GM23338 (cell line): ENCODE results near the gene AANAT.

ENCODE experiments used
- CTCF ChIP-seq, 2 experiments: fragments of 200-600 bp in 1 of 2; sonication (generic) in 1 of 2; conservative IDR thresholded peaks; 2 replicates each; pipeline versions ENCODE4 v1.5.1 to v1.6.1; 2016 to 2017; ENCODE audit warnings: antibody characterized with exemption in 2 of 2, low read depth in 2 of 2, mild to moderate bottlenecking in 2 of 2, moderate library complexity in 1 of 2
- EZH2 ChIP-seq: fragments of 200-600 bp; sonication (generic); IDR thresholded peaks from one replicate; pipeline ENCODE4 v1.8.0; 2017; ENCODE audit warnings: antibody characterized with exemption, mild to moderate bottlenecking, low read depth; ENCODE audit not compliant: unreplicated experiment
- EZH2phosphoT487 ChIP-seq: fragments of 200-600 bp; sonication (generic); IDR thresholded peaks from one replicate; pipeline ENCODE4 v1.8.1; 2018; ENCODE audit warnings: antibody characterized with exemption; ENCODE audit not compliant: unreplicated experiment

GRCh38 chr17:76515274-76515949, 48.0 kb downstream of the AANAT start:
- TF ChIP-seq CTCF (conservative IDR thresholded peaks at IDR 0.05; ENCODE audit: low read depth in 2 of 2) = no peak
- no peak for TF ChIP-seq EZH2phosphoT487
- TF ChIP-seq EZH2 = no peak
